Endothelial cell (in vitro differentiated cells): ENCODE measurements around the gene DDIT3. TPM values are rescaled to one million over a fixed set of nuclear protein-coding genes. Genes with fewer than 3 reads are reported as not detected.

Experiments used
- DNase-seq: peaks from one replicate; pipeline ENCODE4 v3.0.0; 2021; ENCODE audit warnings: low spot score
- H3K27ac Mint-ChIP-seq: one replicate; pipeline ENCODE4 v1.8.0; 2021; ENCODE audit warnings: mixed read lengths, inconsistent platforms; ENCODE audit not compliant: unreplicated experiment
- H3K27me3 Mint-ChIP-seq: one replicate; pipeline ENCODE4 v1.8.0; 2021; ENCODE audit warnings: mild to moderate bottlenecking, moderate library complexity, mixed read lengths, inconsistent platforms; ENCODE audit not compliant: unreplicated experiment
- H3K36me3 Mint-ChIP-seq: one replicate; pipeline ENCODE4 v1.8.0; 2021; ENCODE audit warnings: mild to moderate bottlenecking, low read depth, mixed read lengths, inconsistent platforms; ENCODE audit not compliant: unreplicated experiment
- H3K4me1 Mint-ChIP-seq: one replicate; pipeline ENCODE4 v1.8.0; 2021; ENCODE audit warnings: mild to moderate bottlenecking, mixed read lengths, inconsistent platforms; ENCODE audit not compliant: unreplicated experiment
- H3K4me3 Mint-ChIP-seq: one replicate; pipeline ENCODE4 v1.8.0; 2021; ENCODE audit warnings: mild to moderate bottlenecking, mixed read lengths, inconsistent platforms; ENCODE audit not compliant: unreplicated experiment
- H3K9me3 Mint-ChIP-seq: one replicate; pipeline ENCODE4 v1.8.0; 2021; ENCODE audit warnings: mixed read lengths, inconsistent platforms; ENCODE audit not compliant: unreplicated experiment
- CTCF ChIP-seq: fragments of 200-600 bp; sonication (generic); IDR thresholded peaks from one replicate; pipeline ENCODE4 v1.5.0; 2021; ENCODE audit warnings: antibody characterized with exemption; ENCODE audit not compliant: unreplicated experiment
- total RNA-seq: library from RNA; stranded (reverse); fragmentation: NEBNext Ultra II Directional; extraction: Animal tissue kit (Norgen Biotek cat#: 25700); gene quantifications from one replicate; pipeline ENCODE4 v1.2.1, GENCODE V29; 2021; ENCODE audit not compliant: unreplicated experiment

Gene DDIT3
- total RNA-seq, 1 donor from 2014 or later, result 4.2 TPM

- no peaks in the 10 kb centered on the region for H3K9me3 Mint-ChIP-seq
Observed at GRCh38 chr12:57529831-57530230, 9.5 kb upstream of the DDIT3 start.

DNA sequence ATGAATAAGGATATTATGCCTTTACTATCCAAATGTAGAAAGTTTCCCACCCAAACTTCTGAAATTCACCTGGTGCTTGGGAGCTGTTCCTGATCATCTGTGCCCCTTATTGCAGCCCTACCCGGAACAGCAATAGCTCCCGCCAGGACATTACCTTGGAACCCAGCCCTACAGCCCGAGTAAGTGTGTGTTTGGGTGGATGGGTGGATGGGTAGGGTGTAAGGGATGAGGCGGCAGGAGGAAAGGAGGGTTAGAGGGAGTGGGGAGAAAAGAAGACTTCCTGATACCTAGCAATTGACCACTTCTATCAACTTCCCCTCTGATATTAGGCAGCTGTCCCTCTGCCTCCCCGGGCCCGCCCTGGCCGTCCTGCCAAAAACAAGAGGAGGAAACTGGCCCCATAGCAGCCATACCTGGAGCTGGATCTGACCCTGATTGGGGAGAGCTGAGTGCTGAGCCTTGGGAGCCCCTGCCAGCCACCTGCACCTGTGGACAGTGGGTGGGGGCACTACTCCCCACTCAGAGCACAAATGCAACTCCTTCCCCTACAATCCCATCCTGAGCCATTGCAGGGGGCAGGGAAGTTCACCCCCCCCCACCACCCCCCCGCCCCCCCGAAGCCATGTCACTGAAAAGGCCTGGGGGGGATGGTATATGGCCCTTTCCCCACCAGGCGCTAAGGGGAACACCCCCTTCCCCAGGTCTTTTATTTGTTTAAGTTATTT lies 8.7 kb upstream of the DDIT3 start:
- TF ChIP-seq CTCF, result no peak
- Mint-ChIP-seq H3K27me3 (peaks cover 18% of the 10 kb centered on the region), H3K36me3 (peaks cover 43% of the 10 kb centered on the region), H3K27ac (peak overlapping the region; percentile 24), H3K4me3 (peak overlapping the region; percentile 47), H3K4me1 (peaks cover 11% of the 10 kb centered on the region), H3K9me3 (no peaks in the 10 kb centered on the region)
- no peak for DNase-seq

More at GRCh38 chr12:57529831-57530230, 9.5 kb upstream of the DDIT3 start:
- Mint-ChIP-seq H3K4me1 (peaks cover 3% of the 10 kb centered on the region), H3K27ac (peak overlapping the region; percentile 26), H3K36me3 (peaks cover 42% of the 10 kb centered on the region), H3K27me3 (peaks cover 13% of the 10 kb centered on the region), H3K4me3 (no peak overlapping the region)
- TF ChIP-seq CTCF, result no peak
- no peak for DNase-seq

GRCh38 chr12:57528176-57528575 lies 7.9 kb upstream of the DDIT3 start:
- H3K36me3 Mint-ChIP-seq, result peaks cover 41% of the 10 kb centered on the region
- H3K9me3 Mint-ChIP-seq, result no peaks in the 10 kb centered on the region
- DNase-seq, result no peak

GRCh38 chr12:57527184-57527583 lies 6.9 kb upstream of the DDIT3 start:
- no peak for DNase-seq
- Mint-ChIP-seq H3K4me3 (peak overlapping the region; percentile 51), H3K27ac (no peak overlapping the region), H3K9me3 (no peaks in the 10 kb centered on the region), H3K27me3 (peaks cover 25% of the 10 kb centered on the region), H3K4me1 (peaks cover 19% of the 10 kb centered on the region), H3K36me3 (peaks cover 39% of the 10 kb centered on the region)
- TF ChIP-seq CTCF, result no peak

More at GRCh38 chr12:57528176-57528575, 7.9 kb upstream of the DDIT3 start:
- no peak for TF ChIP-seq CTCF
- H3K4me1 Mint-ChIP-seq, result peaks cover 18% of the 10 kb centered on the region
- peak overlapping the region; percentile 65 for H3K4me3 Mint-ChIP-seq
- H3K27me3 Mint-ChIP-seq, result peaks cover 24% of the 10 kb centered on the region
- H3K27ac Mint-ChIP-seq, result no peak overlapping the region

DNA sequence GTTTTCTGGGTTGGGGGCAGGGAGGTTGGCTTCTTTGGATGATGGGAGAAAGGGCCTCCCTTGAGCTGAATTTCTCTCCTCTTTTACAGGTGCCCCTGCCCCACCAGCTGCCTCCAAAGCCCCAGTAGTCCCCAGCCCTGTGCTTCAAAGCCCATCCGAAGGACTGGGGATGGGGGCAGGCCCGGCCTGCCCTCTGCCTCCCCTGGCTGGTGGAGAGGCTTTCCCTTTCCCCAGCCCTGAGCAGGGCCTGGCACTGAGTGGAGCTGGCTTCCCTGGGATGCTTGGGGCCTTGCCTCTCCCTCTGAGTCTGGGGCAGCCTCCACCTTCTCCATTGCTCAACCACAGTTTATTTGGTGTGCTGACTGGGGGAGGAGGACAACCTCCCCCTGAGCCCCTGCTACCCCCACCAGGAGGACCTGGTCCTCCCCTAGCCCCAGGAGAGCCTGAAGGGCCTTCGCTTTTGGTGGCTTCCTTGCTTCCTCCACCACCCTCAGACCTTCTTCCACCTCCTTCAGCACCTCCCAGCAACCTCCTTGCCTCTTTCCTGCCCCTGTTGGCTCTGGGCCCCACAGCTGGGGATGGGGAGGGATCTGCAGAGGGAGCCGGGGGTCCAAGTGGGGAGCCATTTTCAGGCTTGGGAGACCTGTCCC lies 6.3 kb upstream of the DDIT3 start:
- DNase-seq, result no peak
- no peaks in the 10 kb centered on the region for H3K9me3 Mint-ChIP-seq
- peaks cover 30% of the 10 kb centered on the region for H3K27me3 Mint-ChIP-seq
- peaks cover 33% of the 10 kb centered on the region for H3K36me3 Mint-ChIP-seq
- TF ChIP-seq CTCF, result no peak
- H3K27ac Mint-ChIP-seq, result no peak overlapping the region
- H3K4me3 Mint-ChIP-seq, result no peak overlapping the region
- peaks cover 22% of the 10 kb centered on the region for H3K4me1 Mint-ChIP-seq
